GM12891 (cell line): ENCODE data around the gene ZNF160.
"Not testable (repeated sequence)": the region's sequence is repeated elsewhere in the genome, so short reads cannot be mapped to it uniquely, and the experiment has no call there.

Source experiments
- DNase-seq: peaks from one replicate; pipeline ENCODE4 v3.0.0; 2011; ENCODE audit warnings: low spot score; ENCODE audit not compliant: insufficient read length
- FAIRE-seq: peaks from 2 replicates; lab custom pipeline; 2011; peaks lifted over from hg19 to GRCh38; lab: Jason Lieb, UNC
- PAX5 ChIP-seq: IDR thresholded peaks from 2 replicates; pipeline ENCODE4 v1.6.1; 2011; ENCODE audit warnings: low read length, moderate library complexity, mild to moderate bottlenecking; ENCODE audit not compliant: insufficient read depth, severe bottlenecking
- POLR2A ChIP-seq: IDR thresholded peaks from 2 replicates; pipeline ENCODE4 v1.6.1; 2011; ENCODE audit warnings: low read depth, low read length, control low read depth
- POLR2AphosphoS5 ChIP-seq: IDR thresholded peaks from 2 replicates; pipeline ENCODE4 v1.6.1; 2011; ENCODE audit warnings: low read depth, low read length, control low read depth
- POU2F2 ChIP-seq: IDR thresholded peaks from 2 replicates; pipeline ENCODE4 v1.6.1; 2011; ENCODE audit warnings: low read depth, mild to moderate bottlenecking, control low read depth, low read length, moderate library complexity
- SPI1 ChIP-seq: IDR thresholded peaks from 2 replicates; pipeline ENCODE4 v1.6.1; 2011; ENCODE audit warnings: low read depth, low read length, control low read depth
- TAF1 ChIP-seq: IDR thresholded peaks from 2 replicates; pipeline ENCODE4 v1.6.1; 2011; ENCODE audit warnings: low read depth, low read length, control low read depth

The ZNF160 gene

GRCh38 chr19:53034054-53034453, 69.2 kb downstream of the ZNF160 start:
- TF ChIP-seq PAX5 (no peak), POU2F2 (no peak), TAF1 (no peak), POLR2A (no peak), POLR2AphosphoS5 (no peak), SPI1 (no peak)
- no peak for FAIRE-seq

DNA sequence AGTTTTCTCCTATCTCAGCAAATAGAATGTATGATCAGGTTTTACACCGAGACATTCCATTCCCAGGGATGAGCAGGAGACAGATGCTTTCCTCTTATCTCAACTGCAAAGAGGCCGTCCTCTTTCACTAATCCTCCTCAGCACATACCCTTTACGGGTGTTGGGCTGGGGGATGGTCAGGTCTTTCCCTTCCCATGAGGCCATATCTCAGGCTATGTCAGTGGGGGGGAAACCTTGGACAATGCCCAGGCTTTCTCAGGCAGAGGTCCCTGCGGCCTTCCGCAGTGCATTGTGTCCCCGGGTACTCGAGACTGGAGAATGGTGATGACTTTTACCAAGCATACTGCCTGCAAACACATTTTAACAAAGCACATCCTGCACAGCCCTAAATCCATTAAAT, 74.9 kb downstream of the ZNF160 start:
- DNase-seq, FAIRE-seq: not testable (repeated sequence)

More at GRCh38 chr19:53034054-53034453, 69.2 kb downstream of the ZNF160 start:
- no peak for DNase-seq

DNA sequence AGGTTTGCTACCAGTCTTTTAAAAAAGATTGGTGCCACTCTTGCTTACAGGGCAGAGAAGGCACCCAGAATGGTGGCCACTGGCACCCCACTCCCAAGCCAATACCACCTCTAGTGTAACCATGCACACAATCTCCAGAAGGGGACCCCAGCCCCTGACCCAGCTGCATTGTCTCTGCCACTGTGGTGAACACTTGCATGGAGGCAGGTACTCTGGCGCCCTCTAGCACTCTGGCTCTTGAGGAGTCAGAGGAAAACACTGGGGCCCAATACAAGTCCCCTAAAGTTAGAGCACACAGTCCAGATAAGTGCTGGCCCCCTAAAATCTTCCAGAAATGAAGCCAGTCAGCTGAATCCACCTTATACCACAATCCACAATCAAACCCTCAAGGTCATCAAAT, 83.5 kb downstream of the ZNF160 start:
- DNase-seq (no peak), FAIRE-seq (no peak)
- no peak for TF ChIP-seq POU2F2
- TF ChIP-seq TAF1: no peak
- TF ChIP-seq POLR2AphosphoS5: no peak
- no peak for TF ChIP-seq SPI1
- no peak for TF ChIP-seq POLR2A
- no peak for TF ChIP-seq PAX5
